ENCODE measurements around the gene FAXC.
"Not testable (repeated sequence)": the region's sequence is repeated elsewhere in the genome, so short reads cannot be mapped to it uniquely, and the experiment has no call there.

Gene FAXC

GRCh38 chr6:99341862-99342455 is 7.5 kb downstream of the FAXC start:
- DNase-seq (ENCODE audit: low read depth): no peak

- no peak for DNase-seq (ENCODE audit: low read depth)
Observed at GRCh38 chr6:99338188-99338587, 11.3 kb downstream of the FAXC start.

- not testable (repeated sequence) for DNase-seq (ENCODE audit: low read depth)
Observed at GRCh38 chr6:99335298-99335697, 14.2 kb downstream of the FAXC start.

GRCh38 chr6:99334526-99335127 is 14.8 kb downstream of the FAXC start:
- DNase-seq (ENCODE audit: low read depth): peak; percentile 73

- no peak for DNase-seq (ENCODE audit: low read depth)
Observed at GRCh38 chr6:99333068-99333467, 16.4 kb downstream of the FAXC start.

- DNase-seq (ENCODE audit: low read depth): no peak
Observed at GRCh38 chr6:99331531-99331930, 17.9 kb downstream of the FAXC start.

- DNase-seq (ENCODE audit: low read depth): peak; percentile 84
Observed at GRCh38 chr6:99330159-99330558, 19.3 kb downstream of the FAXC start.

GRCh38 chr6:99324996-99325395 is 24.5 kb downstream of the FAXC start:
- no peak for DNase-seq (ENCODE audit: low read depth)

- no peak for DNase-seq (ENCODE audit: low read depth)
Observed at GRCh38 chr6:99318566-99318965, 30.9 kb downstream of the FAXC start.

GRCh38 chr6:99312354-99312753 is 37.1 kb downstream of the FAXC start:
- DNase-seq (ENCODE audit: low read depth): no peak

- no peak for DNase-seq (ENCODE audit: low read depth)
Observed at GRCh38 chr6:99310553-99310952, 38.9 kb downstream of the FAXC start.

- no peak for DNase-seq (ENCODE audit: low read depth)
Observed at GRCh38 chr6:99309557-99309956, 39.9 kb downstream of the FAXC start.

GRCh38 chr6:99308788-99309187 is 40.7 kb downstream of the FAXC start:
- DNase-seq (ENCODE audit: low read depth): no peak

- no peak for DNase-seq (ENCODE audit: low read depth)
Observed at GRCh38 chr6:99307295-99307907, 42.1 kb downstream of the FAXC start.

- no peak for DNase-seq (ENCODE audit: low read depth)
Observed at GRCh38 chr6:99306341-99306740, 43.1 kb downstream of the FAXC start.

GRCh38 chr6:99305021-99305554 is 44.4 kb downstream of the FAXC start:
- no peak for DNase-seq (ENCODE audit: low read depth)

GRCh38 chr6:99297415-99297814 is 52.1 kb downstream of the FAXC start:
- peak; percentile 1 for DNase-seq (ENCODE audit: low read depth)

GRCh38 chr6:99297006-99297405 is 52.5 kb downstream of the FAXC start:
- DNase-seq (ENCODE audit: low read depth): no peak

- no peak for DNase-seq (ENCODE audit: low read depth)
Observed at GRCh38 chr6:99296261-99296660, 53.2 kb downstream of the FAXC start.

GRCh38 chr6:99295276-99295675 is 54.2 kb downstream of the FAXC start:
- no peak for DNase-seq (ENCODE audit: low read depth)

- no peak for DNase-seq (ENCODE audit: low read depth)
Observed at GRCh38 chr6:99294786-99295185, 54.7 kb downstream of the FAXC start.

GRCh38 chr6:99289701-99290100 is 59.8 kb downstream of the FAXC start:
- DNase-seq (ENCODE audit: low read depth): no peak

- DNase-seq (ENCODE audit: low read depth): no peak
Observed at GRCh38 chr6:99288668-99289067, 60.8 kb downstream of the FAXC start.

GRCh38 chr6:99287523-99287922 is 62.0 kb downstream of the FAXC start:
- DNase-seq (ENCODE audit: low read depth): no peak

Data from ELR (cell line).